ENCODE results near the gene GDA.
"Not testable (repeated sequence)": the region's sequence is repeated elsewhere in the genome, so short reads cannot be mapped to it uniquely, and the experiment has no call there.

The GDA gene

GRCh38 chr9:72274441-72274840 lies 125.2 kb downstream of the GDA start:
- no peak overlapping the region for H3K27ac ChIP-seq
- TF ChIP-seq Cebpa-rat (IDR thresholded peaks at IDR 0.05): no peak
- no peak overlapping the region for H3K4me2 ChIP-seq
- H3K36me3 ChIP-seq: no peaks in the 10 kb centered on the region
- H3K27me3 ChIP-seq: no peaks in the 10 kb centered on the region
- no peak overlapping the region for H3K9ac ChIP-seq
- no peak overlapping the region for H3K4me3 ChIP-seq
- peaks cover 0 to 2% (median under 1%) of the 10 kb centered on the region in 10 experiments; a peak in 5 of 20 replicates for H3K4me1 ChIP-seq
- no peaks in the 10 kb centered on the region for H3K9me3 ChIP-seq (replicated peaks in 1 of 11)
- H4K20me1 ChIP-seq: no peaks in the 10 kb centered on the region

GRCh38 chr9:72274916-72275315 lies 125.7 kb downstream of the GDA start:
- H3K36me3 ChIP-seq: no peaks in the 10 kb centered on the region
- H3K27me3 ChIP-seq: no peaks in the 10 kb centered on the region
- no peaks in the 10 kb centered on the region for H3K4me1 ChIP-seq
- TF ChIP-seq Cebpa-rat (IDR thresholded peaks at IDR 0.05): no peak
- H3K4me3 ChIP-seq: no peak overlapping the region
- H4K20me1 ChIP-seq: no peaks in the 10 kb centered on the region
- no peaks in the 10 kb centered on the region for H3K9me3 ChIP-seq (replicated peaks in 1 of 11)
- H3K4me2 ChIP-seq: no peak overlapping the region
- H3K9ac ChIP-seq: no peak overlapping the region
- H3K27ac ChIP-seq: no peak overlapping the region

- Histone ChIP-seq H3K36me3 (no peaks in the 10 kb centered on the region), H3K4me1 (no peaks in the 10 kb centered on the region), H3K9ac (no peak overlapping the region), H3K4me3 (no peak overlapping the region), H3K27me3 (no peaks in the 10 kb centered on the region), H3K9me3 (replicated peaks in 1 of 11) (no peaks in the 10 kb centered on the region), H3K27ac (no peak overlapping the region), H3K4me2 (no peak overlapping the region), H4K20me1 (no peaks in the 10 kb centered on the region)
- TF ChIP-seq Cebpa-rat (IDR thresholded peaks at IDR 0.05): no peak
Observed at GRCh38 chr9:72276429-72276828, 127.2 kb downstream of the GDA start.

GRCh38 chr9:72278959-72279358 lies 129.7 kb downstream of the GDA start:
- H3K9me3 ChIP-seq (replicated peaks in 1 of 11): no peaks in the 10 kb centered on the region
- no peak overlapping the region for H3K4me2 ChIP-seq
- TF ChIP-seq Cebpa-rat (IDR thresholded peaks at IDR 0.05): no peak

GRCh38 chr9:72280913-72281500 lies 131.8 kb downstream of the GDA start:
- H3K9me3 ChIP-seq (replicated peaks in 1 of 11): no peaks in the 10 kb centered on the region
- no peaks in the 10 kb centered on the region for H3K27me3 ChIP-seq
- no peaks in the 10 kb centered on the region for H4K20me1 ChIP-seq
- no peak overlapping the region for H3K4me3 ChIP-seq
- no peak overlapping the region for H3K27ac ChIP-seq
- no peak for TF ChIP-seq Cebpa-rat (IDR thresholded peaks at IDR 0.05)
- no peak overlapping the region for H3K4me2 ChIP-seq
- no peak overlapping the region for H3K9ac ChIP-seq
- no peaks in the 10 kb centered on the region for H3K4me1 ChIP-seq
- no peaks in the 10 kb centered on the region for H3K36me3 ChIP-seq

More at GRCh38 chr9:72278959-72279358, 129.7 kb downstream of the GDA start:
- Histone ChIP-seq H3K4me3 (no peak overlapping the region), H4K20me1 (no peaks in the 10 kb centered on the region), H3K27me3 (no peaks in the 10 kb centered on the region), H3K4me1 (no peaks in the 10 kb centered on the region), H3K9ac (no peak overlapping the region), H3K36me3 (no peaks in the 10 kb centered on the region), H3K27ac (no peak overlapping the region)

- Histone ChIP-seq H3K36me3 (no peaks in the 10 kb centered on the region; a peak in 1 of 22 replicates), H3K4me2 (no peak overlapping the region), H3K4me3 (no peak overlapping the region), H3K27me3 (no peaks in the 10 kb centered on the region), H4K20me1 (no peaks in the 10 kb centered on the region), H3K9ac (no peak overlapping the region), H3K9me3 (replicated peaks in 1 of 11) (peaks cover 9 to 18% (median 13%) of the 10 kb centered on the region in 11 experiments; a peak in 21 of 22 replicates), H3K4me1 (peaks cover 0 to 35% (median 24%) of the 10 kb centered on the region in 10 experiments; a peak in 15 of 20 replicates), H3K27ac (no peak overlapping the region)
- no peak for TF ChIP-seq Cebpa-rat (IDR thresholded peaks at IDR 0.05)
Observed at GRCh38 chr9:72289401-72289800, 140.2 kb downstream of the GDA start.

GRCh38 chr9:72290311-72290710 lies 141.1 kb downstream of the GDA start:
- Histone ChIP-seq H3K4me2 (no peak overlapping the region), H3K9me3 (replicated peaks in 1 of 11) (peaks cover 9 to 18% (median 13%) of the 10 kb centered on the region in 11 experiments; a peak in 21 of 22 replicates), H3K4me1 (peaks cover 0 to 42% (median 28%) of the 10 kb centered on the region in 10 experiments; a peak in 15 of 20 replicates), H3K4me3 (no peak overlapping the region), H4K20me1 (no peaks in the 10 kb centered on the region), H3K36me3 (no peaks in the 10 kb centered on the region; a peak in 1 of 22 replicates), H3K27me3 (no peaks in the 10 kb centered on the region), H3K27ac (no peak overlapping the region), H3K9ac (no peak overlapping the region)
- no peak for TF ChIP-seq Cebpa-rat (IDR thresholded peaks at IDR 0.05)

GRCh38 chr9:72291576-72291975 lies 142.3 kb downstream of the GDA start:
- not testable (repeated sequence) for H4K20me1 ChIP-seq, H3K4me3 ChIP-seq, H3K27me3 ChIP-seq, H3K36me3 ChIP-seq
- Histone ChIP-seq H3K9me3 (replicated peaks in 1 of 11) (peaks cover 9 to 18% (median 13%) of the 10 kb centered on the region in 11 experiments; a peak in 21 of 22 replicates), H3K9ac (peak overlapping the region in 1 of 11 experiments; percentile 12; a peak in 1 of 22 replicates), H3K4me2 (peak overlapping the region in 4 of 11 experiments; percentile 42 to 80 (median 62); a peak in 7 of 22 replicates), H3K4me1 (peaks cover 0 to 42% (median 28%) of the 10 kb centered on the region in 10 experiments; a peak in 15 of 20 replicates), H3K27ac (peak overlapping the region in 9 of 11 experiments; percentile 23 to 82 (median 72); a peak in 12 of 22 replicates)

- Histone ChIP-seq H3K27ac (peak overlapping the region; percentile 47 to 82 (median 72); a peak in 21 of 22 replicates), H4K20me1 (no peaks in the 10 kb centered on the region), H3K4me3 (peak overlapping the region in 1 of 10 experiments; percentile 12; a peak in 1 of 20 replicates), H3K4me1 (peaks cover 0 to 42% (median 28%) of the 10 kb centered on the region in 10 experiments; a peak in 15 of 20 replicates), H3K9ac (peak overlapping the region in 10 of 11 experiments; percentile 24 to 60 (median 50); a peak in 13 of 22 replicates), H3K36me3 (no peaks in the 10 kb centered on the region; a peak in 1 of 22 replicates), H3K27me3 (no peaks in the 10 kb centered on the region), H3K9me3 (replicated peaks in 1 of 11) (peaks cover 9 to 18% (median 13%) of the 10 kb centered on the region in 11 experiments; a peak in 21 of 22 replicates), H3K4me2 (peak overlapping the region in 8 of 11 experiments; percentile 28 to 80 (median 51); a peak in 15 of 22 replicates)
- no peak for TF ChIP-seq Cebpa-rat (IDR thresholded peaks at IDR 0.05)
Observed at GRCh38 chr9:72292256-72292682, 143.0 kb downstream of the GDA start.
